Liver (tissue), 3 donors: Measurements from ENCODE around the gene TNFRSF8.

Experiments used
- RAD21 ChIP-seq, 2 donors: IDR thresholded peaks; 2 replicates each; pipeline ENCODE4 v1.6.1; 2016; ENCODE audit warnings: antibody characterized with exemption in 2 of 2, mild to moderate bottlenecking in 2 of 2
- TF ChIP-seq, protein P1 (sequence below): fragments of 150-350 bp; IDR thresholded peaks from 2 replicates; pipeline ENCODE4 v1.5.1; 2017; ENCODE audit warnings: improper control_type of control experiment, low read depth, low read length; ENCODE audit not compliant: missing input control
- donor health status: healthy.
- donor health status: healthy.

GRCh38 chr1:12150456-12151200 is 87.5 kb downstream of the TNFRSF8 start:
- no peak for TF ChIP-seq RAD21 (IDR thresholded peaks at IDR 0.05)
- TF ChIP-seq, protein P1, sequence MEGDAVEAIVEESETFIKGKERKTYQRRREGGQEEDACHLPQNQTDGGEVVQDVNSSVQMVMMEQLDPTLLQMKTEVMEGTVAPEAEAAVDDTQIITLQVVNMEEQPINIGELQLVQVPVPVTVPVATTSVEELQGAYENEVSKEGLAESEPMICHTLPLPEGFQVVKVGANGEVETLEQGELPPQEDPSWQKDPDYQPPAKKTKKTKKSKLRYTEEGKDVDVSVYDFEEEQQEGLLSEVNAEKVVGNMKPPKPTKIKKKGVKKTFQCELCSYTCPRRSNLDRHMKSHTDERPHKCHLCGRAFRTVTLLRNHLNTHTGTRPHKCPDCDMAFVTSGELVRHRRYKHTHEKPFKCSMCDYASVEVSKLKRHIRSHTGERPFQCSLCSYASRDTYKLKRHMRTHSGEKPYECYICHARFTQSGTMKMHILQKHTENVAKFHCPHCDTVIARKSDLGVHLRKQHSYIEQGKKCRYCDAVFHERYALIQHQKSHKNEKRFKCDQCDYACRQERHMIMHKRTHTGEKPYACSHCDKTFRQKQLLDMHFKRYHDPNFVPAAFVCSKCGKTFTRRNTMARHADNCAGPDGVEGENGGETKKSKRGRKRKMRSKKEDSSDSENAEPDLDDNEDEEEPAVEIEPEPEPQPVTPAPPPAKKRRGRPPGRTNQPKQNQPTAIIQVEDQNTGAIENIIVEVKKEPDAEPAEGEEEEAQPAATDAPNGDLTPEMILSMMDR: no peak
